DOHH2 (cell line): Measurements from ENCODE around the gene SPTBN2.

Experiments used
- H3F3A ChIP-seq: fragments of 200-600 bp; sonication (generic), shearing (Covaris generic); 2 replicates; pipeline ENCODE4 v1.6.0; 2016; ENCODE audit warnings: antibody characterized with exemption, mild to moderate bottlenecking; ENCODE audit not compliant: control insufficient read depth, insufficient read depth
- H3K27ac ChIP-seq: fragments of 200-600 bp; sonication (generic); 2 replicates; pipeline ENCODE4 v1.5.1; 2014; ENCODE audit warnings: low read depth, mild to moderate bottlenecking, low read length, moderate library complexity
- H3K27me3 ChIP-seq: fragments of 200-600 bp; sonication (generic); 2 replicates; pipeline ENCODE4 v1.6.1; 2014; ENCODE audit warnings: mild to moderate bottlenecking, low read length, mixed read lengths; ENCODE audit not compliant: control insufficient read depth
- H3K36me3 ChIP-seq: fragments of 200-600 bp; sonication (generic); 2 replicates; pipeline ENCODE4 v1.6.1; 2014; ENCODE audit warnings: mild to moderate bottlenecking, low read length, moderate library complexity, mixed read lengths; ENCODE audit not compliant: control insufficient read depth
- H3K4me1 ChIP-seq: fragments of 200-600 bp; sonication (generic); 2 replicates; pipeline ENCODE4 v1.6.1; 2014; ENCODE audit warnings: mild to moderate bottlenecking, low read length, mixed read lengths; ENCODE audit not compliant: control insufficient read depth
- H3K4me2 ChIP-seq: fragments of 200-600 bp; sonication (generic); 2 replicates; pipeline ENCODE4 v1.6.0; 2014; ENCODE audit warnings: mild to moderate bottlenecking, low read length, moderate library complexity
- H3K4me3 ChIP-seq: fragments of 200-600 bp; sonication (generic); 2 replicates; pipeline ENCODE4 v1.5.1; 2014; ENCODE audit warnings: mild to moderate bottlenecking, low read length, mixed read lengths
- H3K79me2 ChIP-seq: fragments of 200-600 bp; sonication (generic); 2 replicates; pipeline ENCODE4 v1.6.1; 2014; ENCODE audit warnings: mild to moderate bottlenecking, low read length, mixed read lengths; ENCODE audit not compliant: control insufficient read depth
- H3K9me2 ChIP-seq: fragments of 200-600 bp; sonication (generic); replicated peaks from 2 replicates; pipeline ENCODE4 v1.6.1; 2014; ENCODE audit warnings: mild to moderate bottlenecking, low read length, mixed read lengths; ENCODE audit not compliant: control insufficient read depth
- H3K9me3 ChIP-seq: fragments of 200-600 bp; sonication (generic); 2 replicates; pipeline ENCODE4 v1.6.1; 2014; ENCODE audit warnings: antibody characterized with exemption, low read length, mixed read lengths; ENCODE audit not compliant: control insufficient read depth, insufficient read depth
- H4K20me1 ChIP-seq: fragments of 200-600 bp; sonication (generic); 2 replicates; pipeline ENCODE4 v1.6.0; 2014; ENCODE audit warnings: low read depth, mild to moderate bottlenecking, antibody characterized with exemption, low read length, moderate library complexity; ENCODE audit not compliant: control insufficient read depth, insufficient read depth
- CTCF ChIP-seq: fragments of 200-600 bp; sonication (generic); IDR thresholded peaks from one replicate; pipeline ENCODE4 v1.5.1; 2014; ENCODE audit warnings: antibody characterized with exemption, mild to moderate bottlenecking, low read depth, low read length; ENCODE audit not compliant: poor library complexity, severe bottlenecking
- EZH2phosphoT487 ChIP-seq: fragments of 200-600 bp; sonication (generic); IDR thresholded peaks from 2 replicates; pipeline ENCODE4 v1.6.1; 2017; ENCODE audit warnings: borderline replicate concordance, mild to moderate bottlenecking, antibody characterized with exemption, low read length, moderate library complexity, mixed read lengths

The SPTBN2 gene

GRCh38 chr11:66696146-66696545 is 32.9 kb downstream of the SPTBN2 start:
- H3K4me3 ChIP-seq = no peak overlapping the region
- no peak overlapping the region for H3K4me2 ChIP-seq
- H3K36me3 ChIP-seq = peaks cover 82% of the 10 kb centered on the region
- TF ChIP-seq EZH2phosphoT487 (no peak), CTCF (no peak)
- H3F3A ChIP-seq = no peaks in the 10 kb centered on the region
- H3K9me3 ChIP-seq = no peaks in the 10 kb centered on the region
- H3K4me1 ChIP-seq = peaks cover 4% of the 10 kb centered on the region; the same call in 1 of the 2 replicates
- no peaks in the 10 kb centered on the region for H4K20me1 ChIP-seq
- H3K27me3 ChIP-seq = no peaks in the 10 kb centered on the region
- H3K9me2 ChIP-seq = no peaks in the 10 kb centered on the region
- H3K79me2 ChIP-seq = no peaks in the 10 kb centered on the region
- H3K27ac ChIP-seq = no peak overlapping the region

GRCh38 chr11:66694732-66695207 is 34.2 kb downstream of the SPTBN2 start:
- Histone ChIP-seq H3K79me2 (no peaks in the 10 kb centered on the region), H3K4me3 (no peak overlapping the region), H3K4me2 (no peak overlapping the region), H3F3A (no peaks in the 10 kb centered on the region), H3K9me3 (no peaks in the 10 kb centered on the region), H3K27ac (no peak overlapping the region), H3K27me3 (no peaks in the 10 kb centered on the region), H3K9me2 (no peaks in the 10 kb centered on the region), H3K4me1 (peaks cover 4% of the 10 kb centered on the region; the same call in 1 of the 2 replicates), H4K20me1 (no peaks in the 10 kb centered on the region), H3K36me3 (peaks cover 78% of the 10 kb centered on the region)
- TF ChIP-seq CTCF (peak; percentile 98), EZH2phosphoT487 (no peak)

GRCh38 chr11:66694056-66694410 is 35.0 kb downstream of the SPTBN2 start:
- Histone ChIP-seq H3K27ac (no peak overlapping the region), H3F3A (no peaks in the 10 kb centered on the region), H3K4me2 (no peak overlapping the region), H3K4me1 (peaks cover 4% of the 10 kb centered on the region; the same call in 1 of the 2 replicates), H3K9me2 (no peaks in the 10 kb centered on the region), H3K4me3 (no peak overlapping the region), H4K20me1 (no peaks in the 10 kb centered on the region), H3K9me3 (no peaks in the 10 kb centered on the region), H3K36me3 (peaks cover 77% of the 10 kb centered on the region), H3K27me3 (no peaks in the 10 kb centered on the region), H3K79me2 (no peaks in the 10 kb centered on the region)
- TF ChIP-seq CTCF = no peak
- TF ChIP-seq EZH2phosphoT487 = no peak
